Gastroesophageal sphincter (tissue), 4 donors: ENCODE measurements around the gene PPP2R1A. TPM values are rescaled to one million over a fixed set of nuclear protein-coding genes. Genes with fewer than 3 reads are reported as not detected.

Experiments used
- ATAC-seq: fragments of 150-250 bp; one replicate; pipeline ENCODE4 v1.9.1; 2016; ENCODE audit warnings: mild to moderate bottlenecking, moderate library complexity
- H3K27ac ChIP-seq, 4 donors: fragments of 200-600 bp; sonication (generic) in 3 of 4; 1 replicate in 3 of 4; 2 replicates in 1 of 4; pipeline ENCODE4 v1.5.1; 2016 to 2019
- H3K27me3 ChIP-seq: fragments of 200-600 bp; sonication (generic); one replicate; pipeline ENCODE4 v1.5.1; 2019
- H3K36me3 ChIP-seq, 2 donors: fragments of 200-600 bp; sonication (generic); one replicate each; pipeline ENCODE4 v1.5.1; 2019; ENCODE audit warnings: control low read depth in 1 of 2
- H3K4me1 ChIP-seq, 3 donors: fragments of 200-600 bp; sonication (generic); 1 replicate in 2 of 3; 2 replicates in 1 of 3; pipeline ENCODE4 v1.5.1; 2016 to 2019; ENCODE audit warnings: control low read depth in 2 of 3
- H3K4me3 ChIP-seq, 2 donors: fragments of 200-600 bp; sonication (generic); one replicate each; pipeline ENCODE4 v1.5.1; 2019; ENCODE audit warnings: mild to moderate bottlenecking in 1 of 2, moderate library complexity in 1 of 2
- H3K9me3 ChIP-seq, 3 donors: fragments of 200-600 bp; sonication (generic); one replicate each; pipeline ENCODE4 v1.5.1; 2017 to 2019; ENCODE audit warnings: control low read depth in 2 of 3
- EP300 ChIP-seq: sonication (generic); formaldehyde crosslinking; IDR thresholded peaks from one replicate; pipeline ENCODE4 v1.6.1; 2017; ENCODE audit warnings: antibody characterized with exemption, mild to moderate bottlenecking
- POLR2A ChIP-seq, 2 donors: fragments of 450-650 bp; IDR thresholded peaks; one replicate each; pipeline ENCODE4 v1.6.1; 2017; ENCODE audit warnings: antibody characterized with exemption in 2 of 2, mild to moderate bottlenecking in 2 of 2, moderate library complexity in 1 of 2
- POLR2AphosphoS5 ChIP-seq: sonication (generic); formaldehyde crosslinking; IDR thresholded peaks from one replicate; pipeline ENCODE4 v1.6.1; 2017; ENCODE audit warnings: antibody characterized with exemption
- WGBS, 2 donors: methylation state at CpG; one replicate each; pipeline ENCODE4 v1.1.5; 2018; ENCODE audit warnings: low coverage in 1 of 2; 5-methylcytosine and 5-hydroxymethylcytosine counted together
- total RNA-seq, 4 donors: library from RNA; depleted of rRNA; stranded (reverse); fragments of >200 nt; gene quantifications; one replicate each; pipeline ENCODE4 v1.1.0, GENCODE V29; 2016
- TF ChIP-seq, protein P1 (sequence below), 4 experiments: fragments of 200-600 bp in 2 of 4; fragments of 450-650 bp in 2 of 4; sonication (generic) in 1 of 4; IDR thresholded peaks; one replicate each; pipeline ENCODE4 v1.5.1; 2017 to 2019; ENCODE audit warnings: antibody characterized with exemption in 4 of 4, mild to moderate bottlenecking in 2 of 4, moderate library complexity in 2 of 4

The PPP2R1A gene
- total RNA-seq, 4 donors from 2014 or later: 177 to 286 (median 190) TPM

DNA sequence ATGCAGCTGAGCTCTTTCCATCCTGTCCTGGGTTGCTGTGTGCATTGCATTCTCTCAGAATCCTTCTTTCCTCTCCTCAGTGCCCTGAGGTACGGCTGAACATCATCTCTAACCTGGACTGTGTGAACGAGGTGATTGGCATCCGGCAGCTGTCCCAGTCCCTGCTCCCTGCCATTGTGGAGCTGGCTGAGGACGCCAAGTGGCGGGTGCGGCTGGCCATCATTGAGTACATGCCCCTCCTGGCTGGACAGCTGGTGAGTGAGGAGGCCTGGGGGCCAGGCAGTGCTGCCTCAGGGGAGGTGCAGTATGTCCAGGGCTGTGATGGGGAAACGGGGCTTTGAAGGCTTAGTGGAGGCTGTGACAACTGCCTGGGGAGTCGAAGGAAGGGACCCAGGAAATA lies 29.8 kb downstream of the PPP2R1A start:
- no peaks in the 10 kb centered on the region for H3K4me1 ChIP-seq
- H3K9me3 ChIP-seq: no peaks in the 10 kb centered on the region
- H3K27ac ChIP-seq: no peak overlapping the region
- H3K36me3 ChIP-seq: peaks cover 9 to 100% of the 10 kb centered on the region in 2 donors
- H3K27me3 ChIP-seq: no peaks in the 10 kb centered on the region
- no peak overlapping the region for H3K4me3 ChIP-seq
- 100% methylated on average over 3 of the region's 8 CpGs; no CpG with 5 or more reads in 1 of the 2 donors for WGBS, 2 donors
- ATAC-seq: no peak
- TF ChIP-seq POLR2AphosphoS5: no peak
- no peak for TF ChIP-seq EP300
- TF ChIP-seq, protein P1, sequence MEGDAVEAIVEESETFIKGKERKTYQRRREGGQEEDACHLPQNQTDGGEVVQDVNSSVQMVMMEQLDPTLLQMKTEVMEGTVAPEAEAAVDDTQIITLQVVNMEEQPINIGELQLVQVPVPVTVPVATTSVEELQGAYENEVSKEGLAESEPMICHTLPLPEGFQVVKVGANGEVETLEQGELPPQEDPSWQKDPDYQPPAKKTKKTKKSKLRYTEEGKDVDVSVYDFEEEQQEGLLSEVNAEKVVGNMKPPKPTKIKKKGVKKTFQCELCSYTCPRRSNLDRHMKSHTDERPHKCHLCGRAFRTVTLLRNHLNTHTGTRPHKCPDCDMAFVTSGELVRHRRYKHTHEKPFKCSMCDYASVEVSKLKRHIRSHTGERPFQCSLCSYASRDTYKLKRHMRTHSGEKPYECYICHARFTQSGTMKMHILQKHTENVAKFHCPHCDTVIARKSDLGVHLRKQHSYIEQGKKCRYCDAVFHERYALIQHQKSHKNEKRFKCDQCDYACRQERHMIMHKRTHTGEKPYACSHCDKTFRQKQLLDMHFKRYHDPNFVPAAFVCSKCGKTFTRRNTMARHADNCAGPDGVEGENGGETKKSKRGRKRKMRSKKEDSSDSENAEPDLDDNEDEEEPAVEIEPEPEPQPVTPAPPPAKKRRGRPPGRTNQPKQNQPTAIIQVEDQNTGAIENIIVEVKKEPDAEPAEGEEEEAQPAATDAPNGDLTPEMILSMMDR (IDR thresholded peaks at IDR 0.05): no peak
- TF ChIP-seq POLR2A (IDR thresholded peaks at IDR 0.05): no peak

DNA sequence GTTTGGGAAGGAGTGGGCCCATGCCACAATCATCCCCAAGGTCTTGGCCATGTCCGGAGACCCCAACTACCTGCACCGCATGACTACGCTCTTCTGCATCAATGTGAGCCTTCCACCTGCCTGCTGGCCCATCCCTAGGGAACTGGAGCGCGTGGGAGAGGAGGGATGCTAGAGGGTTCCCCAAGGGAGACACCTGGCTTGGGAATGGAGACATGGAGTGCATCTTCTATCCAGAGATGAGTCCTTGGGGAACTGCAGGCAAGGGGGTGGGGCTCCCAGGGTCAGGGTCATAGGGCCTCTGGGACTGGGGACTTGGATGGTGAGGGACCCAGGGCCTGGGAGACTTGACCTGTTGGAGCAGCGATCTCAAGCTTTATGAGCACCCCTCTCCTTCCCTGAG lies 31.2 kb downstream of the PPP2R1A start:
- H3K36me3 ChIP-seq: peaks cover 9 to 100% of the 10 kb centered on the region in 2 donors
- H3K27me3 ChIP-seq: no peaks in the 10 kb centered on the region
- no peak overlapping the region for H3K27ac ChIP-seq
- ATAC-seq: no peak
- H3K4me1 ChIP-seq: no peaks in the 10 kb centered on the region
- H3K9me3 ChIP-seq: no peaks in the 10 kb centered on the region
- no peak overlapping the region for H3K4me3 ChIP-seq
- 96 to 100% methylated on average over 1 to 6 of the region's 6 CpGs for WGBS, 2 donors
- TF ChIP-seq POLR2A (IDR thresholded peaks at IDR 0.05) (no peak), POLR2AphosphoS5 (no peak), EP300 (no peak)
- TF ChIP-seq, protein P1 (IDR thresholded peaks at IDR 0.05): no peak

DNA sequence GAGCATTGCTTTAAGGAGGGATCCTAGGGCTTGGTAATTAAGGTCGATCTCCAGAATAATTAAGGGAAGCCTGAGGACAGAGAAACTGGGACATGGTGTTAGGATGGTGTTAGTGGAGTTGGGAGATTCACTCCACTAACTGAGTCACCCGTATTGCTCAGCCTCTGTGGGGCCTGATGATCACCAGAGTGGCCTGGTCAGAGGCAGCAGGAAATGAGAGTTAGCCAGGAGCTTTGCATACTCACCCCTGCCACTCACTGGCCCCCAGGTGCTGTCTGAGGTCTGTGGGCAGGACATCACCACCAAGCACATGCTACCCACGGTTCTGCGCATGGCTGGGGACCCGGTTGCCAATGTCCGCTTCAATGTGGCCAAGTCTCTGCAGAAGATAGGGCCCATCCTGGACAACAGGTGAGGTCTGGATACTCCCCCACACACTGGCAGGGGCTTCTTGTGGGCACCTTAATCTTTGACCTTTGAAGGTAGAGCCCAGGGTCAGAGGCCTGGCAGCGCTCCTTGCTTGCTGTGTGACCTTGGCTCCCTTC lies 32.1 kb downstream of the PPP2R1A start:
- ATAC-seq: no peak
- no peak for TF ChIP-seq EP300
- TF ChIP-seq POLR2A (IDR thresholded peaks at IDR 0.05): no peak
- no peak for TF ChIP-seq POLR2AphosphoS5
- TF ChIP-seq, protein P1 (IDR thresholded peaks at IDR 0.05): no peak
- peaks cover 9 to 100% of the 10 kb centered on the region in 2 donors for H3K36me3 ChIP-seq
- H3K4me3 ChIP-seq: no peak overlapping the region
- no peak overlapping the region for H3K27ac ChIP-seq
- H3K9me3 ChIP-seq: no peaks in the 10 kb centered on the region
- H3K27me3 ChIP-seq: no peaks in the 10 kb centered on the region
- WGBS, 2 donors: 71 to 93% methylated on average over 2 to 4 of the region's 7 CpGs
- no peaks in the 10 kb centered on the region for H3K4me1 ChIP-seq

DNA sequence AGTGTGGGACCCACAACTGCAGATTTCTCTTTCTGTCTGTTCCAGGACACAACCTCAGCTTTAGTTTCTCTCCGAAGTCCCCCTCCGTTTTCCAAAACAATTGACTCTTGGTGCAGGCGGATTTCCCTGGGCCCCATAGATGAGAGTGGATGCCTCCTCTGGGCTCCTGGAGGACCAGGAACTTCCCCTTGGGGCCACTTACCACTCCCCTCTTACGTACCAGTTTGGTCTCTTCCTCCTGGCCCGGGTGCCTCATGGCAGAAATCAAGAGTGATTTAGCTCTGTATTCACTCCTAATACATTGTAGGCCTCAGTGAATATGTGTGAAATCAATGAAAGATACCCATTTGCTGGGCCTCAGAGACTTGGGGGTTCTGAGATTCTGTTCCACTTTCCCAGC lies 34.4 kb downstream of the PPP2R1A start:
- H3K4me1 ChIP-seq: no peaks in the 10 kb centered on the region
- no peak overlapping the region for H3K4me3 ChIP-seq
- WGBS, 2 donors: 84 to 96% methylated on average over 5 of the region's 5 CpGs
- no peak for ATAC-seq
- no peaks in the 10 kb centered on the region for H3K9me3 ChIP-seq
- H3K27me3 ChIP-seq: no peaks in the 10 kb centered on the region
- TF ChIP-seq, protein P1 (IDR thresholded peaks at IDR 0.05): no peak
- no peak for TF ChIP-seq POLR2AphosphoS5
- TF ChIP-seq EP300: no peak
- no peak for TF ChIP-seq POLR2A (IDR thresholded peaks at IDR 0.05)
- no peak overlapping the region for H3K27ac ChIP-seq
- peaks cover 9 to 99% of the 10 kb centered on the region in 2 donors for H3K36me3 ChIP-seq

DNA sequence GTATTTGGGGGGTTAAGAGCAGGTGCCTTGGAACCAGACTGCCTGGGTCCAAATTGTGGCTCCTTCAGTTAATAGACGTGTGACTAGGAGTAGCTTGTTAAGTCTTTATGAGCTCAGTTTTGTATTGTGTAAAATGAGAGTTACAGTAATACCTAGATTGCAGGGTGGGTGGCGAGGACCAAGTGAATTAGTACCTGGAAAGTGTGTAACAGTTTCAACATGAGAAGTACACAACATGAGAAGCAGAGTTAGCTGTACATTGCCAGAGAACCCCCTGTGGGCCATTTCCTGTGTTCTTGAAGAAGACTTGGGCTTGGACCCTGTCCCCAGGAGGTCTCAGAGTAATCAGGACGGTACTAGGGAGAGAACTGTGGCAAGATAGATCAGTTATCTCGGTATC lies 36.8 kb downstream of the PPP2R1A start:
- no peaks in the 10 kb centered on the region for H3K27me3 ChIP-seq
- ATAC-seq: no peak
- no peak overlapping the region for H3K27ac ChIP-seq
- TF ChIP-seq EP300: no peak
- no peak for TF ChIP-seq POLR2A (IDR thresholded peaks at IDR 0.05)
- TF ChIP-seq, protein P1 (IDR thresholded peaks at IDR 0.05): no peak
- TF ChIP-seq POLR2AphosphoS5: no peak
- H3K9me3 ChIP-seq: no peaks in the 10 kb centered on the region
- WGBS, 2 donors: 62 to 73% methylated on average over 2 to 4 of the region's 4 CpGs
- H3K4me3 ChIP-seq: no peak overlapping the region
- no peaks in the 10 kb centered on the region for H3K4me1 ChIP-seq
- peaks cover 0 to 90% of the 10 kb centered on the region in 2 donors for H3K36me3 ChIP-seq
